Hepatic stellate cell (primary cell): Measurements from ENCODE around the gene TMEM258.

ENCODE experiments used
- DNase-seq: peaks from one replicate; pipeline ENCODE4 v3.0.0; 2011; ENCODE audit warnings: low spot score

TMEM258 gene

DNA sequence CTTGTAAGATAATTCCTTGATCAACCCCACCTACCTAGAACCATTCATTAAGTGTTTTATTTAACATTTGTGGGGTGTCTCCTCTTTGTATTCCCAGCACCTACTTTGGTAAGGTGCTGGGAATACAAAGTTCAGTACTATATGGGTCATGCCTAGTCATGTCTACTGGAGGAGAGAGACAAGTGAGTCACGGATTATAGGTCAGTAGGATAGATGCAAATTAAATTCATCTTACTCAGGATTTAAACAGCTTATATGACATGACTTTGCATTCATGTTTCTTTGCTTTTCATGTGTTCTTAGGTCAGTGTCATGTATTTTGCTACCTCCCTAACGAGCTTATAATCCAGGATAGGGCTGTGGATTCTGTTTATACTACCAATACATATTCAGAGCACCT is 27.8 kb upstream of the TMEM258 start:
- peak; percentile 51 for DNase-seq

DNA sequence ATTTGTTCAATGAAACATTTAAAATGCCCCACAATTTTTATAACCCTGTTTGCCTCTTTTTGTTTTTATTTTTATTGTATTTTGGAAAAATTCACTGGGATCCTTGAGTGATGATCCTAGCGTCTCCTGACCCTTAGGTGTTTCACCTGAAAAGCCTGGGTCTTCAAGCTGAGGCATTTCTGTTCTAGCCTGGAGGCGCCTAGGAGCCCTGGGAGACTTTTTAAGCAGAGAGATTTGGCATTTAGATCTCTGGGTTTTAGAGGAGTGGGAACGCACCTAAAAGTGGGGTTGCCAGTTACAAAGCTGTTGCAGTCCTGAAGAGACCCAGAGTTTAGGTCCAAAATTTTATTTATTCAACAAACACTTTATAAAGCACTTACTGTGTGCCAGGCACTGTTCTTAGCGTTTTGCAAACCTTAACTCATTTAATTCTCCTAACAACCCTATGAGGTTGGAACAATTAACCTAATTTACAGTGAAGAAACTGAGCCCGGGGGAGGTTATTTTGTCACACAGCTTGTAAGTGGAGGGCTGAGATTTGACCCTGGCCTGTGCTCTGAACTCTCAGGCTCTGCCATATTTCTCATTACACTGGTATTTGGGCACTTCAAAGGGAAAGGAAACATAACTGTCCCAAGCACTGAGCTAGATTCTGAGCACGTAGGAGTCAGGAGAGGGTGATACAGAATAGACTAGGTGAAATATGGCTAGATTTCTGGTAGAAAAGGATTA is 25.2 kb upstream of the TMEM258 start:
- DNase-seq, result no peak

DNA sequence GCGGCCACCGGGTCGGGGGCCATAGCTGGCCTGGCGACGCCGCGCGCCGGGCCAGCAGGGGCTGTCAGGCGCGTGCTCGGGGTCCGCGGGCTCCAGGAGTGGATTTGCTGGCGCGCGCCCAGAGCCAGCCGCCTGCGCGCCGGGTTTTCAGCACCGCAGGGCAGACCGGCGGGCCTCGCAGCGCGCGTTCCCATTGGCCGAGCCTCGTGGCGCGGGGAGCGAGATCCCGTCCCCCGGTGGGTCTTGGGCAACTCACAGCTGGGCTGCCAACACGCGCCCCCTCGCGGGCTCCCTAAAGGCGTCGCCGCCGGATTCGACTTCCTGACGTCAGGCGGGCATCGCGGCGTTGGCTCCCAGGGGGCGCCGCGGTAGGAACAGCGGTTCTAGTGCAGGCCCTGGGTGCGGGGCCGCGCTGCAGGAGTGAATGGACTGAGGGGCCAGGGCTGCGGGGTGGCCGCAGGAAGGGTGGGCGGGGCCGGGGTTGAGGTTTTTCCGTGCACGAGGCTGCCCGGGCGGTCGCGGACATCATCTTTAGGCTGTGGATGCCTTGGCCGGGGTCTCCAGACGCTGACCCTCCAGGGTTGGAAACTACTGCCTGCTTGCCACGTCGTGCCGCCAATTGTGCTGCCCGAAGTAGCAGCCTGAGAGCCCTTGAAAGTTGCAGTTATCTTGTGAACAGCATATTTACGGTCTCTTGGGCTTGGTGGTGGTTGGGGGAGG is 24.5 kb upstream of the TMEM258 start, which contains the start of gene FADS1:
Gene FADS1 (minus strand): TSS at position 268 of the 720 bp plus-strand sequence. CDS start 74 bp downstream, at position 194.
- peak; percentile 97 for DNase-seq

GRCh38 chr11:61815790-61816735 is 23.7 kb upstream of the TMEM258 start:
- DNase-seq, result peak; percentile 84

GRCh38 chr11:61814958-61815789 is 22.8 kb upstream of the TMEM258 start:
- peak; percentile 98 for DNase-seq

- no peak for DNase-seq
Observed at GRCh38 chr11:61814247-61814957, 22.0 kb upstream of the TMEM258 start.

DNA sequence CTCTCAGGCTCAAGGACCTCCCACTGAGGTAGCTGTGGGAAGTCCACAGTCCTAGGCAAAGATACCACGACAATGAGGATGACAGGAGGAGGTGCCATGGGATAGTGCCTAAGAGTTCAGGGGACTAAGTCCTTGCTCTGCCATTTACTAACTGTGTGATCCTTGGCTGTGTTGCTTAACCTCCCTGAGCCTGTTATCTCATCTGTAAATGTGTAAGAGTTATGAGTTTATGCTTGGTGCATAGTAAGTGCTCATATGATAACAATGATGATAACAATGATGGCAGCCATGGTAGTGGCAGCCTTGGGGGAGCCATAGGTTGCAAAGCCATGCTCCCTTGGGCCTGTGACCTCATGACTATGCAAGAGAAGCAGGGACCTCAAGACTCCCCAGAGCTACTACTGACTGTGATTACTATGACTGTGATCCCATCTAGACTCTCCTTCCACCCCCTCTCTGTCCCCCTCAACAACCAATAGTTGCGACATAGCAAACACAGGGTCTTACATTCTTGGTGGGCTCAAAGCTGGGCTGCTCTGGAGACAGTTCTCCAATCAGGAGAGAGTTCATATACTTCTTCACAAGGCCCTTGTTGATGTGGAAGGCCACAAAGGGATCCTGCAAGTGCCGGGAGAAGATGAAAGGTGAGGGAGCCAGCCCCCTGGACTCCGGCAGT is 20.5 kb upstream of the TMEM258 start:
- DNase-seq, result no peak

DNA sequence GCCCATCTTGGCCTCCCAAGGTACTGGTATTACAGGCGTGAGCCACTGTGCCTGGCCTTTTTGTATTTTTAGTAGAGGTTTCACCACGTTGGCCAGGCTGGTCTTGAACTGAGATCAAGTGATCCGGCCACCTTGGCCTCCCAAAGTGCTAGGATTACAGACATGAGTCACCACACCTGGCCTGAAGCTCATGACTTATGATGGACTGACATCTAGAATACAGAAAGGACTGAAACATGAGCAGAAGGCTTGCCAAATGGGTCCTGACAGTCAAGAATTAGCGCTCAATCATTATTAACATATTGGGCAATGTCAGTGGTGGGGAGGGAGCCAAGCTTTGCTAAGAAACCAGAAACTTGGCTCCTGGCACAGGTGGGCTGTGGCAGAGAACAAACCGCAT is 19.4 kb upstream of the TMEM258 start:
- no peak for DNase-seq

GRCh38 chr11:61810671-61811175 is 18.3 kb upstream of the TMEM258 start:
- no peak for DNase-seq

DNA sequence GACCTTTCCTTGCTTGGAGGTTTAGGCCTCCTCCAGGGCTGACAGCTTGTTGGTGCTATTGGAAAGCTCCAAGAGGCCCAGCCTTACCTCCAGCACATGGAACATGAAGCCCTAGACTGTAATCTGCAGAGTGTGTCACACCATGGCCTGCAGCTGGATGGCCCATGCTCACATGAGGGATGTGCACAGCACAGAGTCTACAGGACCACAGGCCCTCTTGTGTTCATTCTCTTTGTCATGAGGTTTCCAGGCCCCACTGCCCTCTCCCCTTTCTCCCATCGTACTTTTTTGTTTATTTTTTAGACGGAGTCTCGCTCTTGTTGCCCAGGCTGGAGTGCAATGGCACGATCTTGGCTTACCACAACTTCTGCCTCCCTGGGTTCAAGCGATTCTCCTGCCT is 14.4 kb upstream of the TMEM258 start:
- no peak for DNase-seq

DNA sequence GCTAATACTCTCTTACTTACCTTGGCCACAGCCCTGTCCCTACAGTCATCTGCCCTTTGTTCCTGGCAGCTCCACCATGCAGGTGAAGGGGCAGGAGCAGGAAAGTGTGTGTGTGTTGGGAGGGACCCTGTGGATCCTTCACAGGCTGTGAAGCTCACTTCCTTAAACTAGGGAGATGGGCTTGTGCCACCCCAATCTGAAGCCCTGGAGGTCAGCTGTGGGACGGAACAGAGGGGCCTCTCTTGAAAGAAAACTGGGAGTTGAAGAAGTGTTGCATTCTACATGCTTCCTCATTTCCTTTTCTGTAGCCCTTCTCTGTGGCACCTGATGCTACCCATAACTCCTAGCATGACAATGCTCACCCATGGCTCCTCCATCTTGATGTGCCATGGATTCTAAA is 12.7 kb upstream of the TMEM258 start:
- no peak for DNase-seq

GRCh38 chr11:61803889-61804647 is 11.7 kb upstream of the TMEM258 start:
- no peak for DNase-seq

DNA sequence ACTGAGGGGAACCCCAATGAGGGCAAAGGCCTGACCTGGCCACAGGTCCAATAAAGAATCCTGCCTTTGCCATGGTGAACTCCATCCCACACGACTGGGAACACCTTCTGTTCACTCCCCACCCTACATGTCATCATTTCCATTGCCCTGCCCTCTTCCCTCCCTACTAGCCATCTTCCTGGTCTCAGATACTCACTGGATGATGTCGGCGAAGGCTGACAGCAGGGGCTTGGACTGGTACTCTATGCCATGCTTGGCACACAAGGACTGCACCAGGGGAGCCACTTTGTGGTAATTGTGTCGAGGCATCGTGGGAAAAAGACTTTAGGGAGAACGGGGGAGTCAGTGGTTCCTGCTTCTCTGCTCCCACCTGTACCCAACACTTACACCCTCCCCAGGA is 10.2 kb upstream of the TMEM258 start:
- DNase-seq, result no peak

- no peak for DNase-seq
Observed at GRCh38 chr11:61800331-61801281, 8.2 kb upstream of the TMEM258 start.

GRCh38 chr11:61799665-61800284 is 7.4 kb upstream of the TMEM258 start:
- DNase-seq, result no peak

- DNase-seq, result peak; percentile 80
Observed at GRCh38 chr11:61797263-61797944, 5.0 kb upstream of the TMEM258 start.
